GM10266 (cell line): ENCODE data around the gene KLHL24.

Experiments
- DNase-seq: peaks from one replicate; pipeline ENCODE4 v3.0.0; 2012; ENCODE audit errors: extremely low spot score
- CTCF ChIP-seq: IDR thresholded peaks from 2 replicates; pipeline ENCODE4 v1.5.1; 2012; ENCODE audit warnings: mild to moderate bottlenecking, low read depth; ENCODE audit not compliant: control insufficient read depth, insufficient read depth; ENCODE audit errors: missing control alignments

Gene KLHL24

GRCh38 chr3:183650554-183650953, 15.1 kb downstream of the KLHL24 start:
- TF ChIP-seq CTCF = no peak
- DNase-seq = no peak

GRCh38 chr3:183653209-183654064, 18.0 kb downstream of the KLHL24 start:
- TF ChIP-seq CTCF = no peak
- DNase-seq = no peak

GRCh38 chr3:183654727-183655126, 19.3 kb downstream of the KLHL24 start:
- no peak for DNase-seq
- TF ChIP-seq CTCF = no peak

- TF ChIP-seq CTCF = no peak
- no peak for DNase-seq
Observed at GRCh38 chr3:183662099-183662498, 26.7 kb downstream of the KLHL24 start.

- no peak for DNase-seq
Observed at GRCh38 chr3:183664913-183665381, 29.5 kb downstream of the KLHL24 start.

GRCh38 chr3:183680061-183680460, 44.6 kb downstream of the KLHL24 start:
- DNase-seq = no peak
- TF ChIP-seq CTCF = no peak

More at GRCh38 chr3:183664913-183665381, 29.5 kb downstream of the KLHL24 start:
- TF ChIP-seq CTCF = no peak

GRCh38 chr3:183687705-183688104, 52.3 kb downstream of the KLHL24 start:
- DNase-seq = no peak
- no peak for TF ChIP-seq CTCF
